ENCODE measurements around the gene AP1AR.

AP1AR gene

GRCh38 chr4:112231779-112232713, at the start of gene AP1AR:
AP1AR (plus strand) TSS chr4:112231787; CDS start chr4:112232092, 305 bp downstream.
- H3K4me1 ChIP-seq: peaks cover 43% of the 10 kb centered on the region
- peak within 1 kb of the TSS; percentile 97 for H3K4me3 ChIP-seq
- H3K9ac ChIP-seq: peak within 1 kb of the TSS; percentile 92
- peaks cover 46% of the 10 kb centered on the region for H4K20me1 ChIP-seq
- H3K36me3 ChIP-seq: no peaks in the 10 kb centered on the region
- no peaks in the 10 kb centered on the region for H3K27me3 ChIP-seq
- no peaks in the 10 kb centered on the region for H3K9me3 ChIP-seq
- H3K27ac ChIP-seq: peak within 1 kb of the TSS; percentile 94
- no peak for TF ChIP-seq Cebpa-rat (IDR thresholded peaks at IDR 0.05)
- H3K4me2 ChIP-seq: peak within 1 kb of the TSS; percentile 84

GRCh38 chr4:112182604-112183003, 49.0 kb upstream of the AP1AR start:
- TF ChIP-seq Cebpa-rat (IDR thresholded peaks at IDR 0.05): no peak
- H3K4me2 ChIP-seq: no peak overlapping the region
- H3K9me3 ChIP-seq: no peaks in the 10 kb centered on the region
- H3K36me3 ChIP-seq: peaks cover 32% of the 10 kb centered on the region
- H3K27me3 ChIP-seq: no peaks in the 10 kb centered on the region
- H4K20me1 ChIP-seq: no peaks in the 10 kb centered on the region
- no peaks in the 10 kb centered on the region; the same call in 1 of the 2 replicates for H3K4me1 ChIP-seq
- H3K27ac ChIP-seq: no peak overlapping the region
- H3K9ac ChIP-seq: no peak overlapping the region
- H3K4me3 ChIP-seq: no peak overlapping the region

GRCh38 chr4:112183252-112183651, 48.3 kb upstream of the AP1AR start:
- Histone ChIP-seq H3K4me1 (no peaks in the 10 kb centered on the region), H3K4me2 (no peak overlapping the region)
- TF ChIP-seq Cebpa-rat (IDR thresholded peaks at IDR 0.05): no peak

GRCh38 chr4:112184438-112184837, 47.1 kb upstream of the AP1AR start:
- TF ChIP-seq Cebpa-rat (IDR thresholded peaks at IDR 0.05): no peak
- H3K4me1 ChIP-seq: no peaks in the 10 kb centered on the region
- H4K20me1 ChIP-seq: no peaks in the 10 kb centered on the region
- no peak overlapping the region for H3K27ac ChIP-seq
- H3K9me3 ChIP-seq: no peaks in the 10 kb centered on the region
- H3K36me3 ChIP-seq: peaks cover 39% of the 10 kb centered on the region
- H3K4me3 ChIP-seq: no peak overlapping the region
- no peak overlapping the region for H3K9ac ChIP-seq
- no peaks in the 10 kb centered on the region for H3K27me3 ChIP-seq
- H3K4me2 ChIP-seq: no peak overlapping the region

More at GRCh38 chr4:112183252-112183651, 48.3 kb upstream of the AP1AR start:
- Histone ChIP-seq H4K20me1 (no peaks in the 10 kb centered on the region), H3K27ac (no peak overlapping the region), H3K36me3 (peaks cover 32% of the 10 kb centered on the region), H3K9me3 (no peaks in the 10 kb centered on the region), H3K4me3 (no peak overlapping the region), H3K9ac (no peak overlapping the region), H3K27me3 (no peaks in the 10 kb centered on the region)

- H3K9me3 ChIP-seq: no peaks in the 10 kb centered on the region
- no peak overlapping the region for H3K27ac ChIP-seq
- no peaks in the 10 kb centered on the region for H3K4me1 ChIP-seq
- no peaks in the 10 kb centered on the region for H3K27me3 ChIP-seq
- H4K20me1 ChIP-seq: no peaks in the 10 kb centered on the region
- no peak overlapping the region for H3K9ac ChIP-seq
- no peak overlapping the region for H3K4me2 ChIP-seq
- TF ChIP-seq Cebpa-rat (IDR thresholded peaks at IDR 0.05): no peak
- peaks cover 46% of the 10 kb centered on the region for H3K36me3 ChIP-seq
- H3K4me3 ChIP-seq: no peak overlapping the region
Measured at GRCh38 chr4:112185334-112185733, 46.3 kb upstream of the AP1AR start.

GRCh38 chr4:112185740-112186670, 45.6 kb upstream of the AP1AR start:
- no peaks in the 10 kb centered on the region for H3K27me3 ChIP-seq
- no peak overlapping the region for H3K4me2 ChIP-seq
- H3K9me3 ChIP-seq: no peaks in the 10 kb centered on the region
- H3K9ac ChIP-seq: no peak overlapping the region
- peaks cover 46% of the 10 kb centered on the region for H3K36me3 ChIP-seq
- H3K27ac ChIP-seq: no peak overlapping the region
- no peak overlapping the region for H3K4me3 ChIP-seq
- no peaks in the 10 kb centered on the region for H3K4me1 ChIP-seq
- no peaks in the 10 kb centered on the region for H4K20me1 ChIP-seq
- no peak for TF ChIP-seq Cebpa-rat (IDR thresholded peaks at IDR 0.05)

GRCh38 chr4:112189754-112190153, 41.8 kb upstream of the AP1AR start:
- H3K27ac ChIP-seq: no peak overlapping the region
- H3K36me3 ChIP-seq: peaks cover 47% of the 10 kb centered on the region
- H4K20me1 ChIP-seq: no peaks in the 10 kb centered on the region
- peaks cover 5% of the 10 kb centered on the region; the same call in 1 of the 2 replicates for H3K9me3 ChIP-seq
- no peaks in the 10 kb centered on the region for H3K4me1 ChIP-seq
- H3K4me3 ChIP-seq: no peak overlapping the region
- H3K9ac ChIP-seq: no peak overlapping the region
- H3K4me2 ChIP-seq: no peak overlapping the region
- no peaks in the 10 kb centered on the region for H3K27me3 ChIP-seq
- no peak for TF ChIP-seq Cebpa-rat (IDR thresholded peaks at IDR 0.05)

- TF ChIP-seq Cebpa-rat (IDR thresholded peaks at IDR 0.05): no peak
- Histone ChIP-seq H3K9me3 (peaks cover 5% of the 10 kb centered on the region; the same call in 1 of the 2 replicates), H3K9ac (no peak overlapping the region), H3K27ac (no peak overlapping the region), H4K20me1 (no peaks in the 10 kb centered on the region), H3K27me3 (no peaks in the 10 kb centered on the region), H3K36me3 (peaks cover 49% of the 10 kb centered on the region), H3K4me1 (no peaks in the 10 kb centered on the region), H3K4me2 (no peak overlapping the region), H3K4me3 (no peak overlapping the region)
Measured at GRCh38 chr4:112190684-112191083, 40.9 kb upstream of the AP1AR start.

- Histone ChIP-seq H3K27ac (no peak overlapping the region), H3K4me3 (no peak overlapping the region), H4K20me1 (no peaks in the 10 kb centered on the region), H3K9ac (no peak overlapping the region), H3K36me3 (peaks cover 13% of the 10 kb centered on the region), H3K4me1 (no peaks in the 10 kb centered on the region), H3K27me3 (no peaks in the 10 kb centered on the region), H3K4me2 (no peak overlapping the region), H3K9me3 (peaks cover 4% of the 10 kb centered on the region; the same call in 1 of the 2 replicates)
- TF ChIP-seq Cebpa-rat (IDR thresholded peaks at IDR 0.05): no peak
Measured at GRCh38 chr4:112196461-112196860, 35.1 kb upstream of the AP1AR start.

All from BLaER1 (cell line).